ENCODE results near the gene CWF19L2. TPM values are rescaled to one million over a fixed set of nuclear protein-coding genes. Genes with fewer than 3 reads are reported as not detected.

CWF19L2 gene
- total RNA-seq, 1 experiment from 2014 or later, result 17.7 TPM

- no peak for DNase-seq (ENCODE audit: low spot score)
- in situ Hi-C loops (cut with HindIII; ENCODE audit: low sequenced_read_pairs), result no loop called here
These were observed 99.7 kb downstream of the CWF19L2 start for GRCh38 chr11:107357877-107358276.

GRCh38 chr11:107354780-107355179, 102.8 kb downstream of the CWF19L2 start:
- DNase-seq (ENCODE audit: low spot score), result no peak
- in situ Hi-C loops (cut with HindIII; ENCODE audit: low sequenced_read_pairs), result no loop called here

- no peak for DNase-seq (ENCODE audit: low spot score)
- in situ Hi-C loops (cut with HindIII; ENCODE audit: low sequenced_read_pairs), result no loop called here
These were observed 119.7 kb downstream of the CWF19L2 start for GRCh38 chr11:107337917-107338316.

- no peak for DNase-seq (ENCODE audit: low spot score)
- in situ Hi-C loops (cut with HindIII; ENCODE audit: low sequenced_read_pairs), result no loop called here
These were observed 125.9 kb downstream of the CWF19L2 start for GRCh38 chr11:107331728-107332127.

GRCh38 chr11:107329164-107329563, 128.5 kb downstream of the CWF19L2 start:
- in situ Hi-C loops (cut with HindIII; ENCODE audit: low sequenced_read_pairs), result no loop called here
- DNase-seq (ENCODE audit: low spot score), result no peak

- DNase-seq (ENCODE audit: low spot score), result no peak
- in situ Hi-C loops (cut with HindIII; ENCODE audit: low sequenced_read_pairs), result no loop called here
These were observed 141.2 kb downstream of the CWF19L2 start for GRCh38 chr11:107316426-107316825.

- in situ Hi-C loops (cut with HindIII; ENCODE audit: low sequenced_read_pairs), result no loop called here
- no peak for DNase-seq (ENCODE audit: low spot score)
These were observed 149.6 kb downstream of the CWF19L2 start for GRCh38 chr11:107307991-107308390.

GRCh38 chr11:107301878-107302277, 155.7 kb downstream of the CWF19L2 start:
- in situ Hi-C loops (cut with HindIII; ENCODE audit: low sequenced_read_pairs), result no loop called here
- no peak for DNase-seq (ENCODE audit: low spot score)

- in situ Hi-C loops (cut with HindIII; ENCODE audit: low sequenced_read_pairs), result no loop called here
- DNase-seq (ENCODE audit: low spot score), result no peak
These were observed 163.8 kb downstream of the CWF19L2 start for GRCh38 chr11:107293677-107294344.

- DNase-seq (ENCODE audit: low spot score), result no peak
- in situ Hi-C loops (cut with HindIII; ENCODE audit: low sequenced_read_pairs), result no loop called here
These were observed 175.4 kb downstream of the CWF19L2 start for GRCh38 chr11:107282195-107282594.

Other genes starting within 250 kb of the CWF19L2 start
- gene ALKBH8, start 107.9 kb upstream of the CWF19L2 start, total RNA-seq (2014; rRNA removed; shearing (Covaris generic)), result 3.0 and 5.3 TPM in 2 replicates
- gene ELMOD1, start 133.3 kb upstream of the CWF19L2 start, total RNA-seq (2014; rRNA removed; shearing (Covaris generic)), result 0.17 TPM in 1 of 2 replicates, not detected in the other

All from G401 (cell line).